Choroid plexus epithelial cell (primary cell): ENCODE data around the gene POR.

Experiments
- DNase-seq: peaks from one replicate; pipeline ENCODE4 v3.0.0-alpha.2; 2010; ENCODE audit warnings: low read depth
- H3K4me3 ChIP-seq: 2 replicates; pipeline ENCODE4 v1.5.1; 2011; ENCODE audit warnings: low read depth, mild to moderate bottlenecking, control low read depth, low read length, moderate library complexity
- TF ChIP-seq, protein P1 (sequence below): conservative IDR thresholded peaks from 2 replicates; pipeline ENCODE4 v1.5.1; 2011; ENCODE audit warnings: low read depth, mild to moderate bottlenecking, control low read depth, inconsistent platforms, low read length, moderate library complexity

Gene POR

DNA sequence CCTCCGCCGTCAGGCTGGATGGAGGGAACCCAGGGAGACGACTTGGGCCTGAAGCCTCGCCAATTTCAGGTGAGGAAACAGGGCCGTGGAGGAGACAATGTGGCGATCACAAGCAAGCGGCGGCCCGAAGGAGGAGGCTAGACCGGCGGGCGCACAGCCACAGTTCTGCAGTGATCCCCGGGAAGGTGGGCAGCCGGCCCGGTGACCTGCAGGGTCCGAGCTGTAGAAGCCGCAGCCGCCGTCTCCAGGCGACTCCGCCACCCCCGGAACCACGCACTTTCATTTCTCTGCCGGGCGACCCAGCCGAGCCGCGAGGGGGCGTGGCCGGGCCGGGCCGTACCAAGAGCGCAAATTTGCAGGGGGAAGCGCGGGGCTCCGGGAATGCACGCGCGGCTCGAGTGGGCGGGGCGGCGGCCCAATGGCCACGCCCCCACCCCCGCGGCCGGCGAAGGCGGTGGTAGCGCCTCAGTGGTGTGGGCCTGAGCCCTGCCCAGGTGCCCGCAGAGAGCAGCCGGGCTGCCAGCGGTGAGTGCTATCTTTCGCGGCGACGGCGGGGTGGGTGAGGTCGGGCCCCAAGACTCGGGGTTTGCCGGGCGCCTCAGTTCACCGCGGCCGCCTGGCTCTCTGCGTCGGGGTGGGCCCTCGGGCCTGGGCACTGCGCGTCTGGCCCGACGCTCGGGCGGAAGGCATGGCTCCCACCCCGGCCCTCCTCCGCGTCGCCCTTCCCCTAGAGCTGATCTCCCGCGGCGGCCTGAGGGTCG, at the start of gene POR:
TSS of gene POR (plus strand) at position 501 of the 761 bp plus-strand sequence. CDS start 38,847 bp downstream, outside the sequence.
- TF ChIP-seq, protein P1, sequence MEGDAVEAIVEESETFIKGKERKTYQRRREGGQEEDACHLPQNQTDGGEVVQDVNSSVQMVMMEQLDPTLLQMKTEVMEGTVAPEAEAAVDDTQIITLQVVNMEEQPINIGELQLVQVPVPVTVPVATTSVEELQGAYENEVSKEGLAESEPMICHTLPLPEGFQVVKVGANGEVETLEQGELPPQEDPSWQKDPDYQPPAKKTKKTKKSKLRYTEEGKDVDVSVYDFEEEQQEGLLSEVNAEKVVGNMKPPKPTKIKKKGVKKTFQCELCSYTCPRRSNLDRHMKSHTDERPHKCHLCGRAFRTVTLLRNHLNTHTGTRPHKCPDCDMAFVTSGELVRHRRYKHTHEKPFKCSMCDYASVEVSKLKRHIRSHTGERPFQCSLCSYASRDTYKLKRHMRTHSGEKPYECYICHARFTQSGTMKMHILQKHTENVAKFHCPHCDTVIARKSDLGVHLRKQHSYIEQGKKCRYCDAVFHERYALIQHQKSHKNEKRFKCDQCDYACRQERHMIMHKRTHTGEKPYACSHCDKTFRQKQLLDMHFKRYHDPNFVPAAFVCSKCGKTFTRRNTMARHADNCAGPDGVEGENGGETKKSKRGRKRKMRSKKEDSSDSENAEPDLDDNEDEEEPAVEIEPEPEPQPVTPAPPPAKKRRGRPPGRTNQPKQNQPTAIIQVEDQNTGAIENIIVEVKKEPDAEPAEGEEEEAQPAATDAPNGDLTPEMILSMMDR = no peak
- peak within 1 kb of the TSS; percentile 89 for H3K4me3 ChIP-seq
- peak; percentile 93 for DNase-seq

DNA sequence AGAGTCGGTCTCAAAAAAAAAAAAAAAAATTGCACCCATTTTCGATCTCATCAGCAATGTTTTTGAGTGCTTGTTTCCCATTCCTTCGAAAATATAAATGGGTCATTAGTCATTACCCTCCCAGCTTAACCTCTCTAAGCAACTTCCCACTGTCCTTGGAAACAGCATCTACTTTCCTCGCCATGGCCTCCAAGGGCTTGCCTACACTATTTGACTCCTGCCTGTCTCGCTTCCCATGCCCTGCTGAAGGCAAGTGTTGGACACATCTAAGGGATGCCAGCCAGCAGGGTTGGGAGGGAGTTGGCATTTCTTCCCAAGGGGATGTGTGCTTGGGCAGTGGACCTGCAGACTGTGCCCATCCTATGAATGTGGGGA, 48.9 kb upstream of the POR start:
- TF ChIP-seq, protein P1 = no peak
- no peak for DNase-seq
- H3K4me3 ChIP-seq = no peak overlapping the region

DNA sequence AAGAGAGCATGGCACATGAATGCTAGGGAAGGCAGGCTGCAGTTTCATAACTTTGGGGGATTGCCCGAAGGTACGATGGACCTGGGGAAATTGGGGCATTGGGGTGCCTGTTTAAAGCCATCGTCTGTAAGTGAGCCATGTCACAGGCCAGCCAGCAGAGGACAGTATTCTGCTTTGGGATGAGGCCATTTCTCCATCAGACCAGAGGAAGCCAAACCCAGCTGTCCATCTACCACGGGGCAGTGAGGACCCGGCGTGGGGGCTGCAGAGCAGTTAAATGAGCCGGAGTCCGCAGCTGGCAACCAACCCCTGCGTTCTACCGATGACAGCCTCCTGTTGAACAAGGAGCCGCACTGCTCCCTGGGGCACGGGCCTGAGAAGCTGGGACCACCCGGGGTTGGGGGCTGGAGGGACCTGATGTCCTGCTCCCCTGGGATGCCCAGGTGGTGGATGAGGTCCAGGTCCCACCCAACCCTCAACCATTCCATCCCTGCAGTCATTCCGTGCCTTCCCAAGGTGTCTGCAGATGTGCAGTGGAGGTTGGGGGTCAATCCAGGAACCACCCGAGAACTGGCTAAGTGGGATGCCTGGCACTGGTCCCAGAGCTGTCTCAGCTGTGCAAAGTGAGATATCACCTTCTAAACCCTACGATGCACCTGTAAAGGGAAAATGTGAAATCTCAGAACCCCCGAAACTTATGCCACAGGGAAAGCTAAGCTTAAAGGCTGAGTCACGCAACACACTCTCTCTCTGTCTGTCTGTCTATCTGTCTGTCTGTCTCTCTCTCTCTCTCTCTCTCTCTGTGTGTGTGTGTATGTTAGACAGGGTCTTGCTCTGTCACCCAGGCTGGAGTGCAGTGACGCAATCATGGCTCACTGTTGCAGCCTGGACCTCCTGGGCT, 48.2 kb upstream of the POR start:
- no peak overlapping the region for H3K4me3 ChIP-seq
- TF ChIP-seq, protein P1 = peak; percentile 98

DNA sequence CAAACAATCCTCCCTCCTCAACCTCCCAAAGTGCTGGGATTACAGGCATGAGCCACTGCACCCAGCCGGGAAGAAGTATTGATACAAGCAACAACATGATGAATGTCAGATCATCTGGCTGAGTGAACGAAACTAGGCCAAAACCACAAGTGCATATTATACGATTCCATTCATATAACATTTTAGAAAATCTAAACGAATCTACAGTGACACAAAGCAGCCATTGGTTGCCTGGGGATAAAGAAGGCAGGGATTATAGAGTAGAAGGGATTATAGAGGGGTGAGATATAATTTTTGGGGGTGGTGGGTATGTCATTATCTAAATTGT, 47.6 kb upstream of the POR start:
- H3K4me3 ChIP-seq = no peak overlapping the region
- no peak for DNase-seq
- TF ChIP-seq, protein P1 = no peak

More for the DNA sequence above, 48.2 kb upstream of the POR start:
- DNase-seq = peak; percentile 81

DNA sequence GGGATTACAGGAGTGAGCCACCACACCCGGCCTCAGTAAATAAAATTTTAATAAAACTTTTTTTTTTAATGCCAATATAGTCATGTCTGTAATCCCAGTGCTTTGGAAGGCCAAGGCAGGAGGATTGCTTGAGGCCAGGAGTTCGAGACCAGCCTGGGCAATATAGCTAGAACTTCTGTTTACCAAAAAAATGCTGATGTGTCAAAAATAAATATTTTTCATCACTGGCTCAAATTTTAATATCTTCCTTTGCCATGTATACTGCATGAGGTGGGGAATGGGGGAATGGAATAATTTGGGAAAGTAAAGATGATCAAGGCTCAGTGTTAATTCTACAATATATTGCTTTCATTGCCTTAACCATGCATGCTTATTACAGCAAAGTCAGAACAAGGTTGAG, 46.8 kb upstream of the POR start:
- TF ChIP-seq, protein P1 = no peak
- no peak for DNase-seq
- no peak overlapping the region for H3K4me3 ChIP-seq

DNA sequence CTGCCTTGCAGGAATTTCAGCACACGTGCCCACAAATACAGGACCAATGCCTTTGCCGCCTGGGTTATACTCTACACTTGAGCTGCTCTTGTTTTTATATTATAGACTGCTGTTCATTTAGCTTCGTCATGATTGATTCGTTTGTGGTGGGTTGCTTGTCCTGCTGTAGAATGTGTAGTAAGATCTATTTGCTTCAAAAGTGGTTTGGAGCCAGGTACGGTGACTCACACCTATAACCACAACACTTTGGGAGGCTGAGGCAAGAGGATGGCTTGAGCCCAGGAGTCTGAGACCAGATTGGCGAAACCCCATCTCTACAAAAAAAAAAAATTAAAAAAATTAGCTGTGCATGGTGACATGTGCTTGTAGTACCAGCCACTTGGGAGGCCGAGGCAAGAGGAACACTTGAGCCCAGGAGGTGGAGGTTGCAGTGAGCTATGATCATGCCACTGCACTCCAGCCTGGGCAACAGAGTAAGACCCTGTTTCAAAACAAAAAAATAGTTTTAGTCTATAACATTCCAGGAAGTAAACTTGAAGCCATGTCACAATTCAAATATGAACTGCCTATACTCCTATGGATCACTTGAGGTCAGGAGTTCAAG, 45.1 kb upstream of the POR start:
- no peak for DNase-seq
- TF ChIP-seq, protein P1 = no peak
- H3K4me3 ChIP-seq = no peak overlapping the region
